ENCODE results near the gene GSTA2.
"Not testable (repeated sequence)": the region's sequence is repeated elsewhere in the genome, so short reads cannot be mapped to it uniquely, and the experiment has no call there.

The GSTA2 gene

GRCh38 chr6:52760105-52760765, 3.0 kb downstream of the GSTA2 start:
- no peak for DNase-seq (ENCODE audit: low read depth in 1 of 2, low spot score in 1 of 2)

GRCh38 chr6:52759085-52759484, 4.2 kb downstream of the GSTA2 start:
- DNase-seq (ENCODE audit: low read depth in 1 of 2, low spot score in 1 of 2) = no peak

- DNase-seq (ENCODE audit: low read depth in 1 of 2, low spot score in 1 of 2) = not testable (repeated sequence)
Measured at GRCh38 chr6:52757651-52758338, 5.5 kb downstream of the GSTA2 start.

- DNase-seq (ENCODE audit: low read depth in 1 of 2, low spot score in 1 of 2) = no peak
Measured at GRCh38 chr6:52754443-52754842, 8.8 kb downstream of the GSTA2 start.

GRCh38 chr6:52753137-52753536, 10.1 kb downstream of the GSTA2 start:
- not testable (repeated sequence) for DNase-seq (ENCODE audit: low read depth in 1 of 2, low spot score in 1 of 2)

- DNase-seq (ENCODE audit: low read depth in 1 of 2, low spot score in 1 of 2) = no peak
Measured at GRCh38 chr6:52752310-52752709, 11.0 kb downstream of the GSTA2 start.

- DNase-seq (ENCODE audit: low read depth in 1 of 2, low spot score in 1 of 2) = no peak
Measured at GRCh38 chr6:52749556-52750152, 13.6 kb downstream of the GSTA2 start.

GRCh38 chr6:52747301-52747700, 16.0 kb downstream of the GSTA2 start:
- DNase-seq (ENCODE audit: low read depth in 1 of 2, low spot score in 1 of 2) = not testable (repeated sequence)

GRCh38 chr6:52746213-52746612, 17.1 kb downstream of the GSTA2 start:
- DNase-seq (ENCODE audit: low read depth in 1 of 2, low spot score in 1 of 2) = no peak

GRCh38 chr6:52745764-52746201, 17.5 kb downstream of the GSTA2 start:
- DNase-seq (ENCODE audit: low read depth in 1 of 2, low spot score in 1 of 2) = no peak

- no peak for DNase-seq (ENCODE audit: low read depth in 1 of 2, low spot score in 1 of 2)
Measured at GRCh38 chr6:52741872-52742271, 21.4 kb downstream of the GSTA2 start.

GRCh38 chr6:52739627-52740026, 23.6 kb downstream of the GSTA2 start:
- no peak for DNase-seq (ENCODE audit: low read depth in 1 of 2, low spot score in 1 of 2)

GRCh38 chr6:52739134-52739533, 24.1 kb downstream of the GSTA2 start:
- DNase-seq (ENCODE audit: low read depth in 1 of 2, low spot score in 1 of 2) = no peak

- DNase-seq (ENCODE audit: low read depth in 1 of 2, low spot score in 1 of 2) = no peak
Measured at GRCh38 chr6:52736145-52736544, 27.1 kb downstream of the GSTA2 start.

GRCh38 chr6:52735071-52735470, 28.2 kb downstream of the GSTA2 start:
- no peak for DNase-seq (ENCODE audit: low read depth in 1 of 2, low spot score in 1 of 2)

- DNase-seq (ENCODE audit: low read depth in 1 of 2, low spot score in 1 of 2) = no peak
Measured at GRCh38 chr6:52734072-52734471, 29.2 kb downstream of the GSTA2 start.

GRCh38 chr6:52733172-52733571, 30.1 kb downstream of the GSTA2 start:
- no peak for DNase-seq (ENCODE audit: low read depth in 1 of 2, low spot score in 1 of 2)

GRCh38 chr6:52731719-52732118, 31.6 kb downstream of the GSTA2 start:
- no peak for DNase-seq (ENCODE audit: low read depth in 1 of 2, low spot score in 1 of 2)

- DNase-seq (ENCODE audit: low read depth in 1 of 2, low spot score in 1 of 2) = no peak
Measured at GRCh38 chr6:52729576-52729975, 33.7 kb downstream of the GSTA2 start.

- DNase-seq (ENCODE audit: low read depth in 1 of 2, low spot score in 1 of 2) = no peak
Measured at GRCh38 chr6:52728394-52728793, 34.9 kb downstream of the GSTA2 start.

- no peak for DNase-seq (ENCODE audit: low read depth in 1 of 2, low spot score in 1 of 2)
Measured at GRCh38 chr6:52727908-52728307, 35.4 kb downstream of the GSTA2 start.

GRCh38 chr6:52726741-52727535, 36.3 kb downstream of the GSTA2 start:
- DNase-seq (ENCODE audit: low read depth in 1 of 2, low spot score in 1 of 2) = no peak

Measured in activated CD4-positive, alpha-beta T cell treated with anti-CD3 and anti-CD28 coated beads, Interleukin-2, amount 50 U/mL, for 24 hours (primary cell).